Trophoblast cell (in vitro differentiated cells and primary cell): ENCODE results near the gene GRAP2.

Source experiments
- DNase-seq, 2 donors: peaks; one replicate each; pipeline ENCODE4 v3.0.0-alpha.2; 2016
- H2AFZ ChIP-seq: 2 replicates; pipeline ENCODE4 v1.6.1; 2013; ENCODE audit warnings: low read length, moderate library complexity, mild to moderate bottlenecking; ENCODE audit not compliant: insufficient read depth, poor library complexity
- H2AK5ac ChIP-seq: 2 replicates; pipeline ENCODE4 v1.6.1; 2013; ENCODE audit warnings: mild to moderate bottlenecking, low read length
- H2BK120ac ChIP-seq: 2 replicates; pipeline ENCODE4 v1.6.1; 2013; ENCODE audit warnings: low read length, mild to moderate bottlenecking, moderate library complexity; ENCODE audit not compliant: insufficient read depth, poor library complexity
- H2BK12ac ChIP-seq: 2 replicates; pipeline ENCODE4 v1.6.1; 2013; ENCODE audit warnings: mild to moderate bottlenecking, low read length, moderate library complexity
- H2BK5ac ChIP-seq: 2 replicates; pipeline ENCODE4 v1.6.1; 2013; ENCODE audit warnings: low read length, low read depth, moderate library complexity, mild to moderate bottlenecking; ENCODE audit not compliant: poor library complexity
- H3K14ac ChIP-seq: 2 replicates; pipeline ENCODE4 v1.6.1; 2013; ENCODE audit warnings: mild to moderate bottlenecking, low read length
- H3K18ac ChIP-seq: 2 replicates; pipeline ENCODE4 v1.6.1; 2013; ENCODE audit warnings: mild to moderate bottlenecking, low read length
- H3K23ac ChIP-seq: 2 replicates; pipeline ENCODE4 v1.6.1; 2013; ENCODE audit warnings: low read length
- H3K27ac ChIP-seq: 2 replicates; pipeline ENCODE4 v1.5.1; 2013; ENCODE audit warnings: low read depth, mild to moderate bottlenecking, inconsistent platforms, low read length, moderate library complexity
- H3K27me3 ChIP-seq: 2 replicates; pipeline ENCODE4 v1.6.1; 2013; ENCODE audit warnings: inconsistent platforms, mild to moderate bottlenecking, low read length, moderate library complexity; ENCODE audit not compliant: insufficient read depth
- H3K36me3 ChIP-seq, 2 experiments: 1 replicate in 1 of 2; 2 replicates in 1 of 2; pipeline ENCODE4 v1.6.1; 2013; ENCODE audit warnings: low read length in 2 of 2, mild to moderate bottlenecking in 2 of 2, moderate library complexity in 1 of 2; ENCODE audit not compliant: insufficient read depth in 2 of 2, control insufficient read depth in 1 of 2
- H3K4ac ChIP-seq: 2 replicates; pipeline ENCODE4 v1.6.1; 2013; ENCODE audit warnings: low read depth, mild to moderate bottlenecking, low read length, moderate library complexity
- H3K4me1 ChIP-seq, 2 experiments: 1 replicate in 1 of 2; 2 replicates in 1 of 2; pipeline ENCODE4 v1.6.1; 2013; ENCODE audit warnings: low read length in 2 of 2, mild to moderate bottlenecking in 2 of 2, moderate library complexity in 1 of 2; ENCODE audit not compliant: insufficient read depth in 2 of 2, control insufficient read depth in 1 of 2
- H3K4me2 ChIP-seq: 2 replicates; pipeline ENCODE4 v1.6.1; 2013; ENCODE audit warnings: inconsistent platforms, mild to moderate bottlenecking, low read length, moderate library complexity
- H3K4me3 ChIP-seq: 2 replicates; pipeline ENCODE4 v1.5.1; 2013; ENCODE audit warnings: mild to moderate bottlenecking, low read depth, low read length, inconsistent platforms
- H3K79me1 ChIP-seq: one replicate; pipeline ENCODE4 v1.6.1; 2013; ENCODE audit warnings: low read length
- H3K79me2 ChIP-seq: 2 replicates; pipeline ENCODE4 v1.6.1; 2013; ENCODE audit warnings: low read length, mild to moderate bottlenecking; ENCODE audit not compliant: control insufficient read depth, insufficient read depth, poor library complexity
- H3K9ac ChIP-seq: 2 replicates; pipeline ENCODE4 v1.6.1; 2013; ENCODE audit warnings: mild to moderate bottlenecking, low read length
- H3K9me3 ChIP-seq: 2 replicates; pipeline ENCODE4 v1.6.1; 2013; ENCODE audit warnings: low read depth, mild to moderate bottlenecking, control low read depth, inconsistent platforms, low read length; ENCODE audit not compliant: insufficient read depth
- H4K12ac ChIP-seq: 2 replicates; pipeline ENCODE4 v1.6.1; 2013; ENCODE audit warnings: low read depth, mild to moderate bottlenecking, low read length, moderate library complexity
- H4K8ac ChIP-seq: 2 replicates; pipeline ENCODE4 v1.6.1; 2013; ENCODE audit warnings: low read depth, mild to moderate bottlenecking, low read length, moderate library complexity
- H4K91ac ChIP-seq: one replicate; pipeline ENCODE4 v1.6.1; 2013; ENCODE audit warnings: low read depth, mild to moderate bottlenecking, low read length, moderate library complexity
- WGBS: extraction: QIAGEN DNeasy Blood & Tissue Kit; methylation state at CpG from one replicate; pipeline ENCODE4 v1.1.7; 2013; ENCODE audit warnings: missing lambda C conversion rate; ENCODE audit not compliant: insufficient read length, insufficient coverage; ENCODE audit errors: extremely low coverage; 5-methylcytosine and 5-hydroxymethylcytosine counted together

Gene GRAP2

GRCh38 chr22:39996732-39997131 is 95.8 kb downstream of the GRAP2 start:
- H3K36me3 ChIP-seq, result no peaks in the 10 kb centered on the region
- H3K23ac ChIP-seq, result no peak overlapping the region
- no peak overlapping the region for H2AFZ ChIP-seq
- peaks cover 3% of the 10 kb centered on the region for H3K9me3 ChIP-seq
- H2AK5ac ChIP-seq, result no peak overlapping the region
- H4K8ac ChIP-seq, result no peak overlapping the region
- no peak overlapping the region for H2BK120ac ChIP-seq
- no peak overlapping the region for H3K4me2 ChIP-seq
- no peak overlapping the region for H2BK12ac ChIP-seq
- H3K4me3 ChIP-seq, result no peak overlapping the region
- H4K91ac ChIP-seq, result no peak overlapping the region
- H3K4ac ChIP-seq, result no peak overlapping the region
- H3K79me1 ChIP-seq, result peaks cover 5% of the 10 kb centered on the region
- no peaks in the 10 kb centered on the region for H3K79me2 ChIP-seq
- DNase-seq, result no peak
- no peak overlapping the region for H4K12ac ChIP-seq
- no peak overlapping the region for H3K18ac ChIP-seq
- no peak overlapping the region for H3K9ac ChIP-seq
- WGBS, result no CpG with 5 or more reads among the region's 3 CpGs
- no peak overlapping the region for H2BK5ac ChIP-seq
- peaks cover 7% of the 10 kb centered on the region for H3K27me3 ChIP-seq
- no peak overlapping the region for H3K27ac ChIP-seq
- H3K4me1 ChIP-seq, result peaks cover 34 to 37% of the 10 kb centered on the region in 2 experiments
- H3K14ac ChIP-seq, result no peak overlapping the region

GRCh38 chr22:39997421-39997820 is 96.5 kb downstream of the GRAP2 start:
- WGBS, result no CpG with 5 or more reads among the region's 3 CpGs
- no peak overlapping the region for H2AK5ac ChIP-seq
- H3K27me3 ChIP-seq, result peaks cover 7% of the 10 kb centered on the region
- peak overlapping the region; percentile 0 for H2BK12ac ChIP-seq
- no peak overlapping the region for H3K14ac ChIP-seq
- no peak overlapping the region for H3K18ac ChIP-seq
- no peak overlapping the region for H4K12ac ChIP-seq
- H3K23ac ChIP-seq, result no peak overlapping the region
- no peak overlapping the region for H4K8ac ChIP-seq
- H2AFZ ChIP-seq, result no peak overlapping the region
- H3K4me3 ChIP-seq, result no peak overlapping the region
- H3K4me1 ChIP-seq, result peaks cover 35 to 44% of the 10 kb centered on the region in 2 experiments
- H3K27ac ChIP-seq, result no peak overlapping the region
- no peak overlapping the region for H3K9ac ChIP-seq
- no peak overlapping the region for H2BK120ac ChIP-seq
- peaks cover 5% of the 10 kb centered on the region for H3K79me1 ChIP-seq
- H3K9me3 ChIP-seq, result peaks cover 3% of the 10 kb centered on the region
- H4K91ac ChIP-seq, result peak overlapping the region; percentile 25
- no peaks in the 10 kb centered on the region for H3K79me2 ChIP-seq
- no peak overlapping the region for H3K4ac ChIP-seq
- DNase-seq, result no peak
- no peak overlapping the region for H2BK5ac ChIP-seq
- peak overlapping the region; percentile 41 for H3K4me2 ChIP-seq
- no peaks in the 10 kb centered on the region for H3K36me3 ChIP-seq

GRCh38 chr22:39997939-39998726 is 97.2 kb downstream of the GRAP2 start:
- Histone ChIP-seq H3K14ac (no peak overlapping the region), H2BK12ac (peak overlapping the region; percentile 0), H2BK5ac (no peak overlapping the region), H3K4me1 (peaks cover 36 to 45% of the 10 kb centered on the region in 2 experiments), H4K12ac (no peak overlapping the region), H2AK5ac (no peak overlapping the region), H3K4me2 (peak overlapping the region; percentile 41), H3K27me3 (peaks cover 7% of the 10 kb centered on the region), H4K8ac (no peak overlapping the region), H3K23ac (no peak overlapping the region), H2AFZ (no peak overlapping the region), H3K4me3 (no peak overlapping the region), H3K18ac (no peak overlapping the region), H2BK120ac (no peak overlapping the region), H3K27ac (no peak overlapping the region), H3K9me3 (peaks cover 3% of the 10 kb centered on the region), H3K36me3 (no peaks in the 10 kb centered on the region), H4K91ac (peak overlapping the region; percentile 25), H3K79me1 (peaks cover 5% of the 10 kb centered on the region), H3K9ac (no peak overlapping the region), H3K4ac (no peak overlapping the region), H3K79me2 (no peaks in the 10 kb centered on the region)
- no CpG with 5 or more reads among the region's 11 CpGs for WGBS
- DNase-seq, result peak; percentile 24 to 37

GRCh38 chr22:39999144-39999757 is 98.4 kb downstream of the GRAP2 start:
- Histone ChIP-seq H3K27ac (no peak overlapping the region), H3K4me2 (no peak overlapping the region), H4K8ac (no peak overlapping the region), H2BK12ac (no peak overlapping the region), H3K14ac (no peak overlapping the region), H2BK5ac (no peak overlapping the region), H3K4me3 (no peak overlapping the region), H2AK5ac (no peak overlapping the region), H3K18ac (no peak overlapping the region), H3K4ac (no peak overlapping the region), H3K36me3 (no peaks in the 10 kb centered on the region), H4K12ac (no peak overlapping the region), H3K23ac (no peak overlapping the region), H2BK120ac (no peak overlapping the region), H3K9me3 (peaks cover 2% of the 10 kb centered on the region), H3K9ac (no peak overlapping the region), H3K27me3 (peaks cover 3% of the 10 kb centered on the region), H3K79me2 (no peaks in the 10 kb centered on the region), H4K91ac (no peak overlapping the region), H3K4me1 (peaks cover 36 to 44% of the 10 kb centered on the region in 2 experiments), H2AFZ (no peak overlapping the region), H3K79me1 (peaks cover 5% of the 10 kb centered on the region)
- no peak for DNase-seq
- WGBS, result no CpG with 5 or more reads among the region's 16 CpGs
